HepG2 (cell line): ENCODE measurements around the gene RNASE7. TPM values are rescaled to one million over a fixed set of nuclear protein-coding genes. Genes with fewer than 3 reads are reported as not detected.

Source experiments
- ARID2 ChIP-seq: sonication (generic); formaldehyde crosslinking; IDR thresholded peaks from 2 replicates; pipeline ENCODE4 v1.8.1; 2022; ENCODE audit warnings: mild to moderate bottlenecking, missing genetic modification reagents, borderline replicate concordance
- CAMTA2 ChIP-seq: sonication (generic); formaldehyde crosslinking; IDR thresholded peaks from 2 replicates; pipeline ENCODE4 v1.4.0; 2020; ENCODE audit warnings: mild to moderate bottlenecking, missing genetic modification reagents, borderline replicate concordance
- CENPX ChIP-seq: sonication (generic); formaldehyde crosslinking; IDR thresholded peaks from 2 replicates; pipeline ENCODE4 v1.9.0; 2021; ENCODE audit warnings: mild to moderate bottlenecking, missing genetic modification reagents, moderate library complexity
- DNMT3B ChIP-seq: conservative IDR thresholded peaks from 2 replicates; pipeline ENCODE4 v1.6.1; 2016; ENCODE audit warnings: missing biosample characterization, control low read depth
- FOXA1 ChIP-seq, 2 experiments: fragments of 450-650 bp in 1 of 2; sonication (generic) in 1 of 2; formaldehyde crosslinking in 1 of 2; IDR thresholded peaks; 2 replicates each; pipeline versions ENCODE4 v1.4.0 to v1.6.1; 2016 to 2020; ENCODE audit warnings: missing genetic modification reagents in 1 of 2
- HDAC2 ChIP-seq: sonication (generic); formaldehyde crosslinking; IDR thresholded peaks from 2 replicates; pipeline ENCODE4 v1.4.0; 2020; ENCODE audit warnings: missing genetic modification reagents
- JUN ChIP-seq: sonication (generic); formaldehyde crosslinking; IDR thresholded peaks from 2 replicates; pipeline ENCODE4 v1.4.0; 2020; ENCODE audit warnings: mild to moderate bottlenecking, missing genetic modification reagents
- POLR2G ChIP-seq: fragments of 200-400 bp; formaldehyde crosslinking; IDR thresholded peaks from 2 replicates; pipeline ENCODE4 v1.6.1; 2018; ENCODE audit warnings: mild to moderate bottlenecking, low read depth, low read length, moderate library complexity
- PRPF4 ChIP-seq: fragments of 200-400 bp; formaldehyde crosslinking; IDR thresholded peaks from 2 replicates; pipeline ENCODE4 v1.6.1; 2016; ENCODE audit warnings: low read length, low read depth; ENCODE audit not compliant: poor library complexity, severe bottlenecking
- RXRA ChIP-seq: sonication (generic); formaldehyde crosslinking; IDR thresholded peaks from 2 replicates; pipeline ENCODE4 v1.5.1; 2020; ENCODE audit warnings: missing genetic modification reagents
- SPEN ChIP-seq: sonication (generic); formaldehyde crosslinking; IDR thresholded peaks from 2 replicates; pipeline ENCODE4 v1.5.1; 2020; ENCODE audit warnings: low read depth, mild to moderate bottlenecking, missing genetic modification reagents
- SYNCRIP ChIP-seq: fragments of 200-400 bp; formaldehyde crosslinking; IDR thresholded peaks from 2 replicates; pipeline ENCODE4 v1.6.1; 2018; ENCODE audit warnings: mild to moderate bottlenecking, low read depth, low read length; ENCODE audit not compliant: insufficient read depth
- ZBTB38 ChIP-seq: sonication (generic); formaldehyde crosslinking; IDR thresholded peaks from 2 replicates; pipeline ENCODE4 v1.5.1; 2020; ENCODE audit warnings: mild to moderate bottlenecking, missing genetic modification reagents
- ZBTB7A ChIP-seq: sonication (generic); formaldehyde crosslinking; IDR thresholded peaks from 2 replicates; pipeline ENCODE4 v1.8.0; 2022; ENCODE audit warnings: mild to moderate bottlenecking, missing genetic modification reagents
- ZBTB7B ChIP-seq: sonication (generic); formaldehyde crosslinking; IDR thresholded peaks from 2 replicates; pipeline ENCODE4 v1.4.0; 2020; ENCODE audit warnings: missing genetic modification reagents
- ZNF180 ChIP-seq: sonication (generic); formaldehyde crosslinking; IDR thresholded peaks from 2 replicates; pipeline ENCODE4 v1.4.0; 2020; ENCODE audit warnings: low read depth, missing genetic modification reagents, borderline replicate concordance
- ZNF562 ChIP-seq: sonication (generic); formaldehyde crosslinking; IDR thresholded peaks from 2 replicates; pipeline ENCODE4 v1.8.0; 2022; ENCODE audit warnings: missing genetic modification reagents, borderline replicate concordance
- ZNF563 ChIP-seq: sonication (generic); formaldehyde crosslinking; IDR thresholded peaks from 2 replicates; pipeline ENCODE4 v1.8.0; 2022; ENCODE audit warnings: mild to moderate bottlenecking, moderate library complexity, missing genetic modification reagents
- ZNF768 ChIP-seq: sonication (generic); formaldehyde crosslinking; IDR thresholded peaks from 2 replicates; pipeline ENCODE4 v1.4.0; 2020; ENCODE audit warnings: missing genetic modification reagents
- ZNF891 ChIP-seq: sonication (generic); formaldehyde crosslinking; IDR thresholded peaks from 2 replicates; pipeline ENCODE4 v1.5.0; 2020; ENCODE audit warnings: mild to moderate bottlenecking, missing genetic modification reagents
- polyA plus RNA-seq, 8 experiments: library from polyadenylated mRNA; depleted of rRNA in 3 of 8; stranded (reverse) in 7 of 8; unstranded in 1 of 8; fragments of >200 nt; fragmentation: Illumina TruSeq in 4 of 8; extraction: Trizol in 4 of 8; gene quantifications; 2 replicates each; pipeline versions ENCODE4 v1.2.1 to v1.2.3, GENCODE V29; 2011 to 2016; ENCODE audit warnings: low read depth in 4 of 8, missing spikeins in 1 of 8, mixed read lengths in 1 of 8; ENCODE audit not compliant: insufficient read depth in 1 of 8
- total RNA-seq, 5 experiments: library from RNA; depleted of rRNA; stranded (reverse); fragments of >200 nt; fragmentation: Illumina TruSeq; extraction: Trizol; gene quantifications; 2 replicates each; pipeline ENCODE4 v1.2.3, GENCODE V29; 2016; ENCODE audit warnings: low read depth in 1 of 5
- TF ChIP-seq, protein P1 (sequence below): sonication (generic); formaldehyde crosslinking; IDR thresholded peaks from 2 replicates; pipeline ENCODE4 v1.4.0; 2020; ENCODE audit warnings: low read depth, mild to moderate bottlenecking, missing genetic modification reagents
- TF ChIP-seq, protein P2 (sequence below): sonication (generic); formaldehyde crosslinking; IDR thresholded peaks from 2 replicates; pipeline ENCODE4 v1.5.0; 2020; ENCODE audit warnings: mild to moderate bottlenecking, missing genetic modification reagents
- TF ChIP-seq, protein P3 (sequence below): sonication (generic); formaldehyde crosslinking; IDR thresholded peaks from 2 replicates; pipeline ENCODE4 v1.4.0; 2020; ENCODE audit warnings: mild to moderate bottlenecking, missing genetic modification reagents

The RNASE7 gene
- total and polyA plus RNA-seq, 2 of the 13 experiments (the other 11 are each of a cell fraction or from before 2014, with no cell fraction given), result 0.04 TPM; not detected in 1

DNA sequence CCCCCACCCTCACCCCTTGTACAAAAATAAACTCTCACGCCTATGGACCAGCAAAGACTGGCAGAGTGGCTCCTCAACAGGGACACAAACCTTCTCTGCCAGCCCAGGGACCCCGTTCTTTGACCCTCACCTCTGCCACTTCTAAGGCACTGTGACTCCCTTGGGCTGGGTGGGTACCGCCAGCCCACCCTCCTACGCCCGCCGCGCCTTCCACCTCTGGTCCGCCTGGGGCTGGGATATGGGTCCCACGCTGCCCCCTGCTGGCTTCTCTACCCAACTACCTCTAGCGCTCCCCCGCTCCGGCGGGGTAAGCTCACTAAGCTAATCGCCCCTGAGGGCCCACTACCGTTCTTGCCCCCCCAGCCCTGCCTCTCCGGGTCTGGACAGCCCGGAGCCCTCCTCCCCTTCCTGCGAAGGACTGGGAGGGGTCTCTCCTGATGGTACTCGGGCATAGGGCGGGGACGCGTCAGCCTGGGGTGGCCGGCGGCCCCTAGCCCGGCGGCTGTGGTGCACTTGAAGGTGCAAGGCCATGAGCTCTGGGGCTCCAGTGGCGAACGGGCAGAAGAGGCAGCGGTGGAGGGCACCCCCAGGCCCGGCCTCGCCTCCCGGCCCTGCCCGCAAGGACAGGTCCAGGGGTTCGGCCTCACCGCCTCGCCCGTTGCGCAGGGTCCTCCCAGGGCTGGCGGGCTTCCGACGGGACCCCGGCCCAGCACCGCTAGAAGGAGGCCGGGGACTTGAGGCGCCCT is 48.2 kb downstream of the RNASE7 start (continued):
- TF ChIP-seq ZNF180 (CRISPR knock-in tag) (no peak), SPEN (CRISPR knock-in tag) (peak; percentile 59; the same call in 1 of the 2 replicates), CENPX (CRISPR knock-in tag) (no peak), ZBTB7B (CRISPR knock-in tag) (peak; percentile 43), ZBTB38 (CRISPR knock-in tag) (peak; percentile 98), JUN (CRISPR knock-in tag) (no peak), ZNF891 (CRISPR knock-in tag) (no peak), PRPF4 (peak; percentile 71), SYNCRIP (no peak), ZNF768 (CRISPR knock-in tag) (peak; percentile 75; the same call in 1 of the 2 replicates), POLR2G (peak; percentile 46), RXRA (peak; percentile 32; the same call in 1 of the 2 replicates), ZBTB7A (no peak), ARID2 (CRISPR knock-in tag) (no peak), CAMTA2 (CRISPR knock-in tag) (no peak), FOXA1 (IDR thresholded peaks at IDR 0.05) (no peak), FOXA1 (CRISPR knock-in tag; IDR thresholded peaks at IDR 0.05) (0 out of 2 replicates have a peak, but pooled peaks have one; percentile 14), ZNF562 (CRISPR knock-in tag) (no peak), HDAC2 (no peak), ZNF563 (CRISPR knock-in tag) (0 out of 2 replicates have a peak, but pooled peaks have one; percentile 19), DNMT3B (CRISPR knock-in tag) (no peak)
- TF ChIP-seq, protein P1, sequence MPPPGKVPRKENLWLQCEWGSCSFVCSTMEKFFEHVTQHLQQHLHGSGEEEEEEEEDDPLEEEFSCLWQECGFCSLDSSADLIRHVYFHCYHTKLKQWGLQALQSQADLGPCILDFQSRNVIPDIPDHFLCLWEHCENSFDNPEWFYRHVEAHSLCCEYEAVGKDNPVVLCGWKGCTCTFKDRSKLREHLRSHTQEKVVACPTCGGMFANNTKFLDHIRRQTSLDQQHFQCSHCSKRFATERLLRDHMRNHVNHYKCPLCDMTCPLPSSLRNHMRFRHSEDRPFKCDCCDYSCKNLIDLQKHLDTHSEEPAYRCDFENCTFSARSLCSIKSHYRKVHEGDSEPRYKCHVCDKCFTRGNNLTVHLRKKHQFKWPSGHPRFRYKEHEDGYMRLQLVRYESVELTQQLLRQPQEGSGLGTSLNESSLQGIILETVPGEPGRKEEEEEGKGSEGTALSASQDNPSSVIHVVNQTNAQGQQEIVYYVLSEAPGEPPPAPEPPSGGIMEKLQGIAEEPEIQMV (CRISPR knock-in tag), result no peak
- TF ChIP-seq, protein P2, sequence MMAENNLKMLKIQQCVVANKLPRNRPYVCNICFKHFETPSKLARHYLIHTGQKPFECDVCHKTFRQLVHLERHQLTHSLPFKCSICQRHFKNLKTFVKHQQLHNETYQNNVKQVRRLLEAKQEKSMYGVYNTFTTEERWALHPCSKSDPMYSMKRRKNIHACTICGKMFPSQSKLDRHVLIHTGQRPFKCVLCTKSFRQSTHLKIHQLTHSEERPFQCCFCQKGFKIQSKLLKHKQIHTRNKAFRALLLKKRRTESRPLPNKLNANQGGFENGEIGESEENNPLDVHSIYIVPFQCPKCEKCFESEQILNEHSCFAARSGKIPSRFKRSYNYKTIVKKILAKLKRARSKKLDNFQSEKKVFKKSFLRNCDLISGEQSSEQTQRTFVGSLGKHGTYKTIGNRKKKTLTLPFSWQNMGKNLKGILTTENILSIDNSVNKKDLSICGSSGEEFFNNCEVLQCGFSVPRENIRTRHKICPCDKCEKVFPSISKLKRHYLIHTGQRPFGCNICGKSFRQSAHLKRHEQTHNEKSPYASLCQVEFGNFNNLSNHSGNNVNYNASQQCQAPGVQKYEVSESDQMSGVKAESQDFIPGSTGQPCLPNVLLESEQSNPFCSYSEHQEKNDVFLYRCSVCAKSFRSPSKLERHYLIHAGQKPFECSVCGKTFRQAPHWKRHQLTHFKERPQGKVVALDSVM (CRISPR knock-in tag), result 0 out of 2 replicates have a peak, but pooled peaks have one; percentile 15
- TF ChIP-seq, protein P3, sequence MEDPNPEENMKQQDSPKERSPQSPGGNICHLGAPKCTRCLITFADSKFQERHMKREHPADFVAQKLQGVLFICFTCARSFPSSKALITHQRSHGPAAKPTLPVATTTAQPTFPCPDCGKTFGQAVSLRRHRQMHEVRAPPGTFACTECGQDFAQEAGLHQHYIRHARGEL (CRISPR knock-in tag), result peak; percentile 64; the same call in 1 of the 2 replicates
